Activated CD8-positive, alpha-beta memory T cell treated with anti-CD3 and anti-CD28 coated beads for 4 hours (primary cell): ENCODE data around the gene FAM124B.

ENCODE experiments used
- DNase-seq, 2 donors: peaks; one replicate each; pipeline ENCODE4 v3.0.0-alpha.2; 2020; ENCODE audit warnings: low read depth in 2 of 2

The FAM124B gene

DNA sequence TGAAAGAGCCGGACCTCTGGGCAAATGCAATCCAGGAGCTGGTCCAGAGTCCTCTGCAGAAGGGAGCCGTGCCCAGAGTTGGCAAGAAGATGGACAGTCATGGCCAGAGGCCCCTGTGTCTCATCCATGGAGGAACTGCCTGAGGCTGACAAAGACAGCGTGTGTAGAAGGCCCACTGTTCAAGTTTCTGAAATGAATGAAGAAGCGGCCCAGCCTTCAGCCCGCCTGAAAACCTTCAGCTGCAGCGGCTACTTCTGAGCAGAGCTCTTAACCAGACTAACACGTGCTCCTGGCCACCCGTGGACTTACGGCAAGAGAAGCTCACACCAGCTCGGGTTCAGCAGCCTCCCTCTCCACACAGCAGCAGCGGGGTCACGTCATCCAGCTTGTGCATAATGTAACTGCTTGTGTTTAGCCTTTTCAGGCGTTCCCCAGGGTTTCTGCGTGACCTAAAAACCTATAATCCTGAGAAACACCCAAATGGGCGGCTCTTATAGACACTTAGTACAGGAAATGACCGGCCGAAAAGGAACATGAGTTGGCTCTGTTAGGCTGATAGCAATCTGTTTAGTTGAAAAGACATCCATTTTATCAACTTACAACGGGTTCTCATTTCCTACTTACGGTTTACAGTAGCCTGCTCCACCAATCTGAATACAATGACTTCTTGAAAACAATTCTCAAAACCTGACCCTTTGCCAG, at the start of gene FAM124B:
TSS of gene FAM124B (minus strand) at position 467 of the 702 bp plus-strand sequence. CDS start at position 128, 339 bp downstream.
- DNase-seq, result no peak

- DNase-seq, result no peak
Observed at GRCh38 chr2:224449212-224450147, 47.6 kb upstream of the FAM124B start.

- no peak for DNase-seq
Observed at GRCh38 chr2:224448236-224448635, 46.3 kb upstream of the FAM124B start.

- DNase-seq, result no peak
Observed at GRCh38 chr2:224444783-224445182, 42.9 kb upstream of the FAM124B start.

DNA sequence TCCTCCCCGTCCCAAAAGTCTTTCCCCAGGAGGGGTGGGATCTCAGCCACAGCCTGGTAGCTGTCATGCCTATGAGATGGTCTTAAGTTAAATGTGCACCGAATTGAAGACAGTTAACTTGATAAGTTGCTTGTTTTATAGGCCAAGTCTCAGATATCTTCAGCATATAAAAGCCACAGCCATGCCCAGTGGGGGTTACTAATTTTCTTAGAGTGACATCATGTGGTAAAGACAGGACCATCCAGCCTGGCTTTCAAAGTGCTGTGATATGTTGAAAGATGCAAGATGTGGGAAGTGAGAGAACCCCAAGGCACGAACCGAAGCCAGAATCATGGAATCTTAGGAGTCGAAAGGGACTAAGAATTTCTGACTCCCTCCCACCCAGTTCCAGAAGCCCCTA, 42.1 kb upstream of the FAM124B start:
- no peak for DNase-seq

GRCh38 chr2:224442071-224442967, 40.4 kb upstream of the FAM124B start:
- no peak for DNase-seq

GRCh38 chr2:224440988-224441387, 39.1 kb upstream of the FAM124B start:
- no peak for DNase-seq

DNA sequence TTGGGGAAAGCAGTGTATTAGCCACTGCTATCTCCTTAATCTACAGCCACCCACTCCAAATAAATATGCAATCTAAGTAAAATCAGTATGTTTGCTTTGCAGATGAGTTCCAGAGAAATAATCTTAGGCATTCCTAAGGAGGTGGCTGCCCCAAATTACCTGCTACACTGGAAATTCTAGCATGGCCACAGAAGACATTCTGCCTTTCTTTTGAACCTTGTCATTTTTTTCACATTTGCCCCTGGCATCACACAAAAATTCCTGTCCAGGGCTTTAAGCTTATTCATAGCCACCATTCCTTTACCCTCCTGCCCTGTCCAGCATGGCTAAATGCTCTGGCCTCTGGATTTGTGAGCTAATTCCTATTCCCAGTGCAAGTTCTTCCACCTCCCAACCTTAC, 36.8 kb upstream of the FAM124B start:
- DNase-seq, result no peak

- no peak for DNase-seq
Observed at GRCh38 chr2:224436634-224437033, 34.7 kb upstream of the FAM124B start.

- DNase-seq, result no peak
Observed at GRCh38 chr2:224434618-224435017, 32.7 kb upstream of the FAM124B start.

DNA sequence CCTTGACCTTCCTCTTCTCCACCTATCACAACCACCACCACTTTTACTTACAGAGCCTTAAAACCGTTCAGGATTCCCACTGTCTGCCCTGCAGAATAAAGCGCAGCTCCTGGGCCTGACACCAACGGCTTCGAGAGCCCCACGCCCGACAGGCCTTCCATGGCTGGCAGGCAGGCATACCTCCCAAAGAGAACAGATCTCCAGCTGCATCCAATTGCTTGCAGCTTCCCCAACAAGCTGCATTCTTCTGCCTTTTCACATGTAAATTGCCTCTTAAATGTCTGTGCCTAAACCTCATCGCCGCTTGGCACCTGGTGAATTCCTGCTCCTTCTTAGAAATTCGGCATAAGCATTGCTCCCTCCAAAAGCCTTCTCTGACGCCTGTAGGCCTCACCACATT, 31.5 kb upstream of the FAM124B start:
- no peak for DNase-seq

GRCh38 chr2:224432003-224432579, 30.2 kb upstream of the FAM124B start:
- no peak for DNase-seq

DNA sequence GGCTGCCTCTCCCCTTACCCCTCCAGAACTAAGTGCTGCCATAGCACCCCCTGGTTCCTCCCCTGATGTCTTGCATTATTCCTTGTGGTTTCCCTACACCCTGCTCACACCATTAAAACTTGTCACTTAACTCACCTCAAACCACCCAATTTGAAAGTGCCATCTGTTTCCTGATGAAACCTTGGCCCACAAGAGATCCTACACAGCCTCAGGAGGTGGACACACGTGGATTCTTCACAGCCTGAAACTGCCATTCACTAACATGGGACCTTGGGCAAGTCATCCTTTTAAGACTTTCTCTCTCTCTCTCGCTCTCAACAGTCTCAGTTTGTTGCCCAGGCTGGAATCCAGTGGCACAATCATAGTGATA, 27.5 kb upstream of the FAM124B start:
- DNase-seq, result no peak

DNA sequence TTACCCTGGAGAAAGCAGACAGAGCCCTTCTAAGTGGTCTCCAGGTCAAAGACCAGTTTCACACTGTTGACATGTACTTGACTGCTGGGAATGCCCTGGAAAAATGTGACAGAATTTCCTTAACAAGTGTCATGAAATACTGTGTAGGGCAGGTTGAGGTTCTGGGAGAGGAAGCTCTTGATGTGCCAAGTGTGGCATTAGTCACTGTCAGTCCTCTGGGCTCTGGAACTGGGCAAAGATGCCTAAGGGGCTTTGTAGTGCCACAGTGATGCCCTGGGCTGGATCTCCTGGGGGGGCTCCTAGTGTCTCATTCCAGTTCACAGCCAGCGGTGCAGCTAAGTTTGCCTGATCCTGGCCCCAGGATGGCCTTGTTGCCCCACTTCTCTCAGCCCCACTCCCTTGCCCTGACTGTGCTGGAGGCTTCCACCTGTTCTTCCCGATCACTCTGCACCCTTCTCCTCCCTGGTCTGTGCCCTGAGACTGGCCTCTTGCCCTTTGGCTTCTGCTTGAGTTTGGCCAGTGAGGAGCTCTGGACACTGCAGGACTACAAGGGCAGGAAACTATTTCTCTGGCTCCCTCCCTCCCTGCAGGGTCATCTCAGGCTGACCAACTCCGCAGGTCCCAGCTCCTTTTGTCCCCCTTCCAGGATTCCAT, 27.0 kb upstream of the FAM124B start:
- DNase-seq, result no peak

GRCh38 chr2:224427471-224427870, 25.6 kb upstream of the FAM124B start:
- no peak for DNase-seq

GRCh38 chr2:224426656-224427055, 24.7 kb upstream of the FAM124B start:
- no peak for DNase-seq

- DNase-seq, result no peak
Observed at GRCh38 chr2:224421065-224421464, 19.2 kb upstream of the FAM124B start.

- no peak for DNase-seq
Observed at GRCh38 chr2:224417947-224418346, 16.0 kb upstream of the FAM124B start.

DNA sequence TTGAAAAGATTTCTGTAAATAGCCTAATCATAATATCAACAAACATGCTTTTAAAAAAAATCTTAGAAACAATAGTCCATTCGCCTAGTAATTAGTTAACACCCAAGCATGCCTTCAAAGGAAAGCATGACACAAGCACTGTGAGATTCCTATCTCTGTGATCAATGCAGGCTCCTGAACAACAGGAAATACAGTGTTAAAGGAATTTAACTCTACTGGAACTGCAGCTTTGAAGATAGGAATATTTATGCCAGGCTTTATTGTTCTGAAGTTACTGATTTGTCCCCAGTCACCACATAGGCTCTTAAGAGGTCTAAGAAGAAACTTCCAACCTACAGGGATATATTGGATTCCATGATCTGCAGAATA, 15.4 kb upstream of the FAM124B start:
- DNase-seq, result no peak

DNA sequence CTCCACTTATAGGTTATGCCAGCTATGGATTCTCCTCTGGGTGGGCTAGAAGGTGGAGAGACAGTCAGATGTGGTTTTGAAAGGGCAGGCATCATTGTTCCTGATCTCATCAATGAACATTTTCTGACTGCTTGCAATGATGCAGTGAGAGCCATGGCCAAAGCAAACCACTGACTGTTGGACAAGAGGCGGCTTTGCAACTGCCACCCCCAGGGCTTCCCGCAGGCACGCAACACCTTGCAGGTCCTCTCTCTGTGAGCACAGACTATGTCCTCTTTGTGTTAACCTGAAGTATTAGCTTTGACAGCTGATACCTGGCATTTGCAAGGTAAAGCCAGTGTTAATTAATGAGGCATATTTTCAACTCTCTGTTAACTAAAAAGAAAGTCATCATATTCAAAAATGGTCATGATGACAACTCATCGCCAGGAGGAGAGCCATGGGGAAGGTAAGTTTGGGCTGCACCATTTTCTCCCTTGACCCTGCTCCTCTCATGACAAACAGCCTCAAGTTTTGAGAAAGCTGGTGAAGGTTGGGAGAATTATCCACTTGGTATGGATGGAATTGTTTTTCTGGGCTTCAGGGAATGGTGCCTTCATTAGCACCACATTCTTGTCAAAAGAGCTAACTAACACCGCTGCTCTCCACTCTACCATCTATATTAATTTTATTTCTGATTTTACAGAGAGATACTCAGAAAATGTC, 14.9 kb upstream of the FAM124B start:
- no peak for DNase-seq

DNA sequence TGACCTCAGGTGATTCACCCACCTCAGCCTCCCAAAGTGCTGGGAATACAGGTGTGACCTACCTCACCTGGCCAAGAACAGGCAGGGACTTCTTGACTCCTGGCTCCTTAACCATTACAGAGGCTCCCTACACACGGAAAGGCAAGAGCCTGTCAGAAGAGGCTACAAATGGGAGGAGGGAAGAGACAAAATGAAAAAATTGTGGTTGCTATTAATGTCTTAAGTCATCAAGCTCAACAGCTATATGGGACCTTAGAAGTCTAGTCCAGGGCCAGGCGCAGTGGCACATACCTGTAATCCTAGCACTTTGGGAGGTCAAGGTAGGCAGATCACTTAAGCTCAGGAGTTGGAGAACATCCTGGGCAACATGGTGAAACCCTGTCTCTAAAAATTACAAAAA, 11.5 kb upstream of the FAM124B start:
- no peak for DNase-seq
